SK-N-MC (cell line): ENCODE results near the gene RSPRY1.

Source experiments
- DNase-seq: peaks from one replicate; pipeline ENCODE4 v3.0.0-alpha.2; 2011; ENCODE audit warnings: low read depth, low spot score
- H3K27ac ChIP-seq: fragments of 200-600 bp; sonication (generic); 2 replicates; pipeline ENCODE4 v1.5.1; 2016; ENCODE audit warnings: mixed run types
- H3K36me3 ChIP-seq: fragments of 200-600 bp; sonication (generic); 2 replicates; pipeline ENCODE4 v1.6.1; 2017; ENCODE audit warnings: antibody characterized with exemption, low read length, mixed read lengths; ENCODE audit not compliant: insufficient read depth
- H3K4me3 ChIP-seq: fragments of 200-600 bp; sonication (generic); 2 replicates; pipeline ENCODE4 v1.5.1; 2016
- H3K9ac ChIP-seq: fragments of 200-600 bp; sonication (generic); 2 replicates; pipeline ENCODE4 v1.8.0; 2017; ENCODE audit warnings: mixed run types, mixed read lengths; ENCODE audit not compliant: insufficient read length
- H3K9me3 ChIP-seq: fragments of 200-600 bp; sonication (generic); 2 replicates; pipeline ENCODE4 v1.6.1; 2017; ENCODE audit warnings: low read depth, mild to moderate bottlenecking, antibody characterized with exemption, low read length, moderate library complexity, mixed read lengths
- EZH2 ChIP-seq: fragments of 200-600 bp; sonication (generic); IDR thresholded peaks from one replicate; pipeline ENCODE4 v1.6.1; 2017; ENCODE audit warnings: antibody characterized with exemption
- FOXP2 ChIP-seq: optimal IDR thresholded peaks from 2 replicates; pipeline ENCODE3; 2011; ENCODE audit warnings: mild to moderate bottlenecking, moderate library complexity; ENCODE audit not compliant: insufficient read depth; ENCODE audit errors: extremely low read length, control extremely low read depth
- POLR2AphosphoS5 ChIP-seq: IDR thresholded peaks from 2 replicates; pipeline ENCODE4 v1.6.1; 2012; ENCODE audit warnings: mild to moderate bottlenecking, low read depth, low read length, borderline replicate concordance

RSPRY1 gene

GRCh38 chr16:57202095-57202886, 16.2 kb downstream of the RSPRY1 start:
- TF ChIP-seq EZH2: no peak
- TF ChIP-seq POLR2AphosphoS5: no peak
- TF ChIP-seq FOXP2: no peak
- no peak for DNase-seq
- no peak overlapping the region for H3K9ac ChIP-seq
- H3K9me3 ChIP-seq: no peaks in the 10 kb centered on the region
- peaks cover 6% of the 10 kb centered on the region; the same call in 1 of the 2 replicates for H3K36me3 ChIP-seq
- no peak overlapping the region for H3K27ac ChIP-seq
- no peak overlapping the region for H3K4me3 ChIP-seq

- Histone ChIP-seq H3K9ac (no peak overlapping the region), H3K9me3 (no peaks in the 10 kb centered on the region), H3K36me3 (peaks cover 6% of the 10 kb centered on the region; the same call in 1 of the 2 replicates), H3K4me3 (no peak overlapping the region), H3K27ac (no peak overlapping the region)
- no peak for DNase-seq
- no peak for TF ChIP-seq FOXP2
- no peak for TF ChIP-seq POLR2AphosphoS5
- TF ChIP-seq EZH2: no peak
Observed at GRCh38 chr16:57203451-57203850, 17.3 kb downstream of the RSPRY1 start.

- peaks cover 6% of the 10 kb centered on the region; the same call in 1 of the 2 replicates for H3K36me3 ChIP-seq
- no peak overlapping the region for H3K9ac ChIP-seq
- H3K9me3 ChIP-seq: no peaks in the 10 kb centered on the region
- H3K4me3 ChIP-seq: no peak overlapping the region
- no peak for DNase-seq
- TF ChIP-seq EZH2: no peak
- no peak for TF ChIP-seq POLR2AphosphoS5
- TF ChIP-seq FOXP2: no peak
- H3K27ac ChIP-seq: no peak overlapping the region
Observed at GRCh38 chr16:57204675-57205074, 18.5 kb downstream of the RSPRY1 start.

- no peak for DNase-seq
- no peak overlapping the region for H3K9ac ChIP-seq
- H3K4me3 ChIP-seq: no peak overlapping the region
- peaks cover 19% of the 10 kb centered on the region; the same call in 1 of the 2 replicates for H3K36me3 ChIP-seq
- H3K27ac ChIP-seq: no peak overlapping the region
- H3K9me3 ChIP-seq: no peaks in the 10 kb centered on the region
- TF ChIP-seq EZH2: no peak
- TF ChIP-seq FOXP2: no peak
- no peak for TF ChIP-seq POLR2AphosphoS5
Observed at GRCh38 chr16:57208926-57209325, 22.8 kb downstream of the RSPRY1 start.

GRCh38 chr16:57209780-57210179, 23.7 kb downstream of the RSPRY1 start:
- no peak overlapping the region for H3K4me3 ChIP-seq
- no peaks in the 10 kb centered on the region for H3K9me3 ChIP-seq
- H3K27ac ChIP-seq: no peak overlapping the region
- TF ChIP-seq FOXP2 (no peak), EZH2 (no peak), POLR2AphosphoS5 (no peak)
- no peak overlapping the region for H3K9ac ChIP-seq
- peaks cover 24% of the 10 kb centered on the region; the same call in 1 of the 2 replicates for H3K36me3 ChIP-seq
- DNase-seq: no peak

GRCh38 chr16:57213462-57213861, 27.3 kb downstream of the RSPRY1 start:
- H3K36me3 ChIP-seq: peaks cover 50% of the 10 kb centered on the region
- H3K4me3 ChIP-seq: no peak overlapping the region
- no peak overlapping the region for H3K27ac ChIP-seq
- H3K9ac ChIP-seq: no peak overlapping the region
- no peak for TF ChIP-seq FOXP2
- no peak for TF ChIP-seq POLR2AphosphoS5
- no peak for TF ChIP-seq EZH2
- H3K9me3 ChIP-seq: no peaks in the 10 kb centered on the region
- DNase-seq: no peak

GRCh38 chr16:57216968-57217367, 30.8 kb downstream of the RSPRY1 start:
- peaks cover 74% of the 10 kb centered on the region for H3K36me3 ChIP-seq
- DNase-seq: no peak
- TF ChIP-seq EZH2 (no peak), FOXP2 (no peak), POLR2AphosphoS5 (no peak)
- H3K9ac ChIP-seq: no peak overlapping the region
- H3K27ac ChIP-seq: no peak overlapping the region
- no peaks in the 10 kb centered on the region for H3K9me3 ChIP-seq
- H3K4me3 ChIP-seq: no peak overlapping the region

- H3K9me3 ChIP-seq: no peaks in the 10 kb centered on the region
- no peak overlapping the region for H3K27ac ChIP-seq
- DNase-seq: no peak
- no peak overlapping the region for H3K9ac ChIP-seq
- TF ChIP-seq EZH2: no peak
- no peak for TF ChIP-seq POLR2AphosphoS5
- TF ChIP-seq FOXP2: no peak
- peaks cover 36% of the 10 kb centered on the region; the same call in 1 of the 2 replicates for H3K36me3 ChIP-seq
- no peak overlapping the region for H3K4me3 ChIP-seq
Observed at GRCh38 chr16:57223057-57223456, 36.9 kb downstream of the RSPRY1 start.
